NCI-H345 treated with DMSO at 0.1 percent for 48 hours (cell line): ENCODE results near the gene VRK3.

Source experiments
- DNase-seq: peaks from one replicate; lab custom pipeline; 2025; ENCODE audit not compliant: unreplicated experiment; lab: John Stamatoyannopoulos, UW

Gene VRK3

GRCh38 chr19:50036908-50037307, 11.7 kb upstream of the VRK3 start:
- no peak for DNase-seq

GRCh38 chr19:50030937-50031336, 5.8 kb upstream of the VRK3 start:
- DNase-seq, result no peak

GRCh38 chr19:50030225-50030624, 5.1 kb upstream of the VRK3 start:
- DNase-seq, result no peak

GRCh38 chr19:50026550-50026906, 1.4 kb upstream of the VRK3 start:
- no peak for DNase-seq

- peak; percentile 93 for DNase-seq
These were observed 800 bp upstream of the VRK3 start, which contains the start of gene ZNF473 for GRCh38 chr19:50025794-50026549. ZNF473 (plus strand) TSS chr19:50026005; CDS start chr19:50031083, 5,078 bp downstream.

- DNase-seq, result no peak
These were observed 502 bp downstream of the VRK3 start for GRCh38 chr19:50024719-50025021.

GRCh38 chr19:50022823-50023222, 2.3 kb downstream of the VRK3 start:
- DNase-seq, result no peak

- DNase-seq, result no peak
These were observed 4.7 kb downstream of the VRK3 start for GRCh38 chr19:50020481-50020880.

GRCh38 chr19:50016225-50016807, 8.9 kb downstream of the VRK3 start:
- no peak for DNase-seq

GRCh38 chr19:50008532-50008931, 16.6 kb downstream of the VRK3 start:
- DNase-seq, result no peak

GRCh38 chr19:50007947-50008346, 17.2 kb downstream of the VRK3 start:
- DNase-seq, result no peak

- no peak for DNase-seq
These were observed 18.0 kb downstream of the VRK3 start for GRCh38 chr19:50007170-50007569.

GRCh38 chr19:50005428-50005827, 19.7 kb downstream of the VRK3 start:
- no peak for DNase-seq

- no peak for DNase-seq
These were observed 21.3 kb downstream of the VRK3 start for GRCh38 chr19:50003810-50004419.

GRCh38 chr19:50003254-50003788, 21.9 kb downstream of the VRK3 start:
- no peak for DNase-seq

GRCh38 chr19:50002386-50002960, 22.7 kb downstream of the VRK3 start:
- no peak for DNase-seq

- no peak for DNase-seq
These were observed 23.4 kb downstream of the VRK3 start for GRCh38 chr19:50001775-50002174.

GRCh38 chr19:50000841-50001557, 24.2 kb downstream of the VRK3 start:
- no peak for DNase-seq

- DNase-seq, result no peak
These were observed 24.9 kb downstream of the VRK3 start for GRCh38 chr19:50000038-50000840.

GRCh38 chr19:49999371-50000010, 25.7 kb downstream of the VRK3 start:
- DNase-seq, result no peak
